Adrenal gland (tissue), 12 donors: ENCODE data around the gene HS2ST1. TPM values are rescaled to one million over a fixed set of nuclear protein-coding genes. Genes with fewer than 3 reads are reported as not detected.

ENCODE experiments used
- DNase-seq, 7 donors: peaks; one replicate each; pipeline ENCODE4 v3.0.0-alpha.2; 2019 to 2020
- H3K27ac ChIP-seq, 5 donors: fragments of 200-600 bp; sonication (generic) in 4 of 5; 1 replicate in 3 of 5; 2 replicates in 2 of 5; pipeline versions ENCODE4 v1.5.1 to v1.8.0; 2016 to 2020; ENCODE audit warnings: mild to moderate bottlenecking in 1 of 5
- H3K27me3 ChIP-seq: fragments of 200-600 bp; 2 replicates; pipeline ENCODE4 v1.8.0; 2021
- H3K36me3 ChIP-seq, 2 donors: fragments of 200-600 bp; replicated peaks in 1 of 2; 1 replicate in 1 of 2; 2 replicates in 1 of 2; pipeline versions ENCODE4 v1.5.1 to v1.8.0; 2018 to 2022
- H3K4me1 ChIP-seq, 2 donors: fragments of 200-600 bp; replicated peaks in 1 of 2; 1 replicate in 1 of 2; 2 replicates in 1 of 2; pipeline versions ENCODE4 v1.5.1 to v1.8.0; 2018 to 2021
- H3K4me3 ChIP-seq, 4 donors: fragments of 200-600 bp; sonication (generic) in 3 of 4; one replicate each; pipeline ENCODE4 v1.5.1; 2016 to 2018
- H3K9me3 ChIP-seq, 3 donors: fragments of 200-600 bp; sonication (generic) in 1 of 3; replicated peaks in 1 of 3; 1 replicate in 2 of 3; 2 replicates in 1 of 3; pipeline versions ENCODE4 v1.5.1 to v1.8.0; 2016 to 2021
- POLR2A ChIP-seq, 2 donors: fragments of 450-650 bp; IDR thresholded peaks; one replicate each; pipeline ENCODE4 v1.6.1; 2017; ENCODE audit warnings: antibody characterized with exemption in 2 of 2, mild to moderate bottlenecking in 2 of 2, moderate library complexity in 1 of 2
- WGBS, 4 donors: extraction: QIAGEN DNeasy Blood & Tissue Kit in 2 of 4; methylation state at CpG; one replicate each; pipeline versions ENCODE4 v1.1.5 to v1.1.7; 2013 to 2017; 5-methylcytosine and 5-hydroxymethylcytosine counted together
- intact Hi-C, 2 donors: fragments of 100-400 bp; cut with DNase I; formaldehyde crosslinking; loops; one replicate each; pipeline versions ENCODE4 v1.14.1 to v1.15.0; 2022 to 2023
- polyA plus RNA-seq, 3 donors: library from polyadenylated mRNA; stranded (reverse); fragments of 200-250 nt in 2 of 3; fragments of 350-450 nt in 1 of 3; fragmentation: Illumina TruSeq in 1 of 3; extraction: RNeasy Lipid Tissue Mini Kit (QIAGEN cat#74804) in 1 of 3; gene quantifications; one replicate each; pipeline ENCODE4 v1.2.3, GENCODE V29; 2013 to 2014
- total RNA-seq, 9 donors: library from RNA; depleted of rRNA in 4 of 9; stranded (reverse); fragments of >200 nt in 4 of 9; fragments of 120-200 nt in 1 of 9; fragmentation: NEBNext Ultra II Directional in 1 of 9; extraction: Animal tissue kit (Norgen Biotek cat#: 25700) in 1 of 9; gene quantifications; one replicate each; pipeline versions ENCODE4 v1.1.0 to v1.2.4, GENCODE V29; 2013 to 2023
- TF ChIP-seq, protein P1 (sequence below), 6 experiments: fragments of 450-650 bp in 4 of 6; fragments of 200-600 bp in 2 of 6; sonication (generic) in 1 of 6; IDR thresholded peaks; 1 replicate in 5 of 6; 2 replicates in 1 of 6; pipeline versions ENCODE4 v1.5.1 to v1.8.0; 2016 to 2021; ENCODE audit warnings: antibody characterized with exemption in 6 of 6, mild to moderate bottlenecking in 2 of 6, moderate library complexity in 1 of 6
- donor health status: healthy with polysubstance abuse.
- donor health status: Bipolar disorder and iron deficiency.
- donor health status: DM: yes; HTN: yes; CAD: no.
- donor health status: DM: no; HTN: no; CAD: no.
- donor health status: DM: no; HTN: no; CAD: no.
- donor health status: DM: yes; HTN: yes; CAD: no.

The HS2ST1 gene
- total and polyA plus RNA-seq, 12 donors = 11.2 to 131 (median 46.5) TPM

GRCh38 chr1:87111659-87112371 lies 197.4 kb downstream of the HS2ST1 start:
- H3K4me3 ChIP-seq = no peak overlapping the region
- no peaks in the 10 kb centered on the region for H3K36me3 ChIP-seq
- DNase-seq = no peak
- H3K4me1 ChIP-seq = peaks cover 0 to 15% of the 10 kb centered on the region in 2 donors
- H3K9me3 ChIP-seq = no peaks in the 10 kb centered on the region
- no peak for TF ChIP-seq POLR2A (IDR thresholded peaks at IDR 0.05)
- no peak overlapping the region for H3K27ac ChIP-seq
- WGBS, 4 donors = 66 to 78% (median 73%) methylated on average over 5 of the region's 5 CpGs
- intact Hi-C loops = no loop called here
- H3K27me3 ChIP-seq = no peaks in the 10 kb centered on the region

DNA sequence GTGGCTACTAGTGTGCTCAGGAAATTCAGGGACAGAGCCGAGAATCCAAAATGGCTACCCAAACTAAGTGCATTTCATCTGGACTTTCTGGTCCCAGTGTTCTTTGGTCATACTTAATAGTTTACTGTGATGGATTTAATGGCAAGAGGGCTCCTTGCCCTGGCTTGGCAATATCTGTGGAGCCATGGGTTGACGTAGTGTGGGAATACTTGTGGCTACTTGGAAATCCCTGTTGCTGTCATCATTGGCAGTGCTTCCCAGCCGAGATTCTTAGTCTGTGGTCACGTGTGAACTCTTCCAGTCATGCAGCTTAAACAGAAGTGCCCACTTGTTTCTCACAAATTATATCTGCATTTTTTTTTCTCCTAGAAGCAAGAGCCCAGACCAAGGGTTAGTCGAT lies 198.9 kb downstream of the HS2ST1 start:
- no peak overlapping the region for H3K4me3 ChIP-seq
- DNase-seq = no peak
- H3K36me3 ChIP-seq = no peaks in the 10 kb centered on the region
- peaks cover 0 to 15% of the 10 kb centered on the region in 2 donors for H3K4me1 ChIP-seq
- TF ChIP-seq, protein P1, sequence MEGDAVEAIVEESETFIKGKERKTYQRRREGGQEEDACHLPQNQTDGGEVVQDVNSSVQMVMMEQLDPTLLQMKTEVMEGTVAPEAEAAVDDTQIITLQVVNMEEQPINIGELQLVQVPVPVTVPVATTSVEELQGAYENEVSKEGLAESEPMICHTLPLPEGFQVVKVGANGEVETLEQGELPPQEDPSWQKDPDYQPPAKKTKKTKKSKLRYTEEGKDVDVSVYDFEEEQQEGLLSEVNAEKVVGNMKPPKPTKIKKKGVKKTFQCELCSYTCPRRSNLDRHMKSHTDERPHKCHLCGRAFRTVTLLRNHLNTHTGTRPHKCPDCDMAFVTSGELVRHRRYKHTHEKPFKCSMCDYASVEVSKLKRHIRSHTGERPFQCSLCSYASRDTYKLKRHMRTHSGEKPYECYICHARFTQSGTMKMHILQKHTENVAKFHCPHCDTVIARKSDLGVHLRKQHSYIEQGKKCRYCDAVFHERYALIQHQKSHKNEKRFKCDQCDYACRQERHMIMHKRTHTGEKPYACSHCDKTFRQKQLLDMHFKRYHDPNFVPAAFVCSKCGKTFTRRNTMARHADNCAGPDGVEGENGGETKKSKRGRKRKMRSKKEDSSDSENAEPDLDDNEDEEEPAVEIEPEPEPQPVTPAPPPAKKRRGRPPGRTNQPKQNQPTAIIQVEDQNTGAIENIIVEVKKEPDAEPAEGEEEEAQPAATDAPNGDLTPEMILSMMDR (IDR thresholded peaks at IDR 0.05) = no peak
- TF ChIP-seq POLR2A (IDR thresholded peaks at IDR 0.05) = no peak
- no peak overlapping the region for H3K27ac ChIP-seq
- H3K27me3 ChIP-seq = no peaks in the 10 kb centered on the region
- 87 to 95% (median 90%) methylated on average over 5 of the region's 5 CpGs for WGBS, 4 donors
- intact Hi-C loops = no loop called here
- no peaks in the 10 kb centered on the region for H3K9me3 ChIP-seq

DNA sequence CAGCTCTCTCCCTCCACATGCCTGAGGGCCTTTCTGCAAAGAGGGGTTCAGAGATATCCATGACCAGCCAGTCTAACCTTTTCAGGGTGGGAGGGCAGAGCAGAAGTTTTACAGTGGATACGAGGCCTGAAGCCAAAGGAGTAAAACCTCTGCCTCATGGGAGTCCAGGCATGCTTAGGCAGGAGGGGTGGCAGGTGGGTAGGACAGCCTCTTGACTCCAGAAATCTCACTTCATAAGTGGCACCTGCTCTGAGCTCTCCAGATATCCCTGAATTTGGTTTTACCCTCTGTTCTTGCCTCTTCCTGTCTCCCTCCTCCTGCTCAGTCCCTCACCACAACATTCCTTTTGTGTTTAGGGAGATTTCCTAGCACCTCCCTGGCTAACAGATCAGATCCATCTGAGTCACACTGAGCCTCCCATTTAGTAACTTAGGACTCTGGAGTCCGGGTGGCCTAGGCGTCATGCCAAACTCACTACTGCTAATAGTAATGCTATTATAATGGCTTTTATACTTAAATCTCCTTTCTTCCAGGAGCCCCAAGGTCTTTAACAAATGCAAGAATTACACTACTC lies 201.0 kb downstream of the HS2ST1 start:
- H3K27ac ChIP-seq = no peak overlapping the region
- H3K36me3 ChIP-seq = no peaks in the 10 kb centered on the region
- H3K27me3 ChIP-seq = no peaks in the 10 kb centered on the region
- WGBS, 4 donors = 75 to 85% (median 79%) methylated on average over 3 of the region's 3 CpGs
- H3K4me3 ChIP-seq = no peak overlapping the region
- intact Hi-C loops = no loop called here
- TF ChIP-seq POLR2A (IDR thresholded peaks at IDR 0.05) = no peak
- TF ChIP-seq, protein P1 (IDR thresholded peaks at IDR 0.05) = no peak
- H3K4me1 ChIP-seq = no peaks in the 10 kb centered on the region
- DNase-seq = peak in 3 of 7 donors; percentile 24 to 31 (median 30)
- H3K9me3 ChIP-seq = no peaks in the 10 kb centered on the region

GRCh38 chr1:87115891-87116290 lies 201.5 kb downstream of the HS2ST1 start:
- intact Hi-C loops = no loop called here
- Histone ChIP-seq H3K27ac (no peak overlapping the region), H3K4me3 (no peak overlapping the region), H3K4me1 (no peaks in the 10 kb centered on the region), H3K36me3 (no peaks in the 10 kb centered on the region), H3K9me3 (no peaks in the 10 kb centered on the region), H3K27me3 (no peaks in the 10 kb centered on the region)
- no peak for DNase-seq
- 57 to 69% (median 62%) methylated on average over 3 of the region's 3 CpGs for WGBS, 4 donors
- TF ChIP-seq POLR2A (IDR thresholded peaks at IDR 0.05) = no peak

GRCh38 chr1:87117761-87118368 lies 203.4 kb downstream of the HS2ST1 start:
- DNase-seq = no peak
- WGBS, 4 donors = 88 to 91% (median 90%) methylated on average over 7 of the region's 7 CpGs
- no peak overlapping the region for H3K27ac ChIP-seq
- no peaks in the 10 kb centered on the region for H3K4me1 ChIP-seq
- TF ChIP-seq POLR2A (IDR thresholded peaks at IDR 0.05) = no peak
- TF ChIP-seq, protein P1 (IDR thresholded peaks at IDR 0.05) = no peak
- no peak overlapping the region for H3K4me3 ChIP-seq
- no peaks in the 10 kb centered on the region for H3K9me3 ChIP-seq
- H3K27me3 ChIP-seq = no peaks in the 10 kb centered on the region
- intact Hi-C loops = no loop called here
- H3K36me3 ChIP-seq = no peaks in the 10 kb centered on the region
